ENCODE results near the gene ZNF532.
"Not testable (repeated sequence)": the region's sequence is repeated elsewhere in the genome, so short reads cannot be mapped to it uniquely, and the experiment has no call there.

ZNF532 gene

GRCh38 chr18:58864146-58865032, at the start of gene ZNF532:
ZNF532 (plus strand) TSS chr18:58864877. CDS start in a region left out here.
- no peak for DNase-seq

GRCh38 chr18:58819051-58819450, 45.6 kb upstream of the ZNF532 start:
- no peak for DNase-seq

DNA sequence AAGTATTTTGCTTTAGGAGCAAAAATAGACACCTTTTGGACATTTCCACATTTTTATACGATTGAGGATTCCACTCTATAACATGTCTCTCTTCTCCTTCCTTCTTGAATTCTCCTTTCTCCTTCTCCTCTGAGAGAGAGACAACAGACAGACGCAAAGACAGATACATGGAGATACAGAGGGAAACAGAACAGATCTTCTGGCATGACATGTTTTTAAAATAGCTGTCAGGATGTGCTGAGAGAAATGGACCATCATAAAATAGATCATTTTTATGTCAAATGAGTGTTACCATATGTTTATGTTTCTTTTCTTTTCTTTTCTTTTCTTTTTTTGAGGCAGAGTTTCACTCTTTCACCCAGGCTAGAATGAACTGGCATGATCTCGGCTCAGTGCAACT, 44.4 kb upstream of the ZNF532 start:
- no peak for DNase-seq

- no peak for DNase-seq
Measured at GRCh38 chr18:58822944-58823343, 41.7 kb upstream of the ZNF532 start.

DNA sequence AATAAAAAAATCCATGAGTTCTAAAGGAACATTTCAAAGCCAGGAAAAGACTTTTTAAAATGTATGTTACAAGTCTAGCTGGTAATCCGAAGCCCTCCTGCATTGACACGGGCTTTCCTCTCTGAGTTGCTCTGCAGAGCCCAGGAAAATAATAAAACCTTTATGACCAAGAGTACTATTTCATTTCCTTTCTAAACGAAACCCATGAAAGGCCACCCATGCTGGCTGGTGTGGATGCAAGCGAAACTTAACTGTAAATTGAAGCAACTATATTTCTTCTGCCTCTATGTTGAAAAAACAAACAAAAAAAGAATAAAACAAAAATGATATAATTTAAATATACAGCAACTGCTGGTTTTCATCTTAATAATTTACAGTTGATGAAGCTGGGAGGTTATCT, 41.3 kb upstream of the ZNF532 start:
- DNase-seq = no peak

GRCh38 chr18:58826926-58827325, 37.8 kb upstream of the ZNF532 start:
- not testable (repeated sequence) for DNase-seq

- DNase-seq = no peak
Measured at GRCh38 chr18:58827428-58827827, 37.2 kb upstream of the ZNF532 start.

DNA sequence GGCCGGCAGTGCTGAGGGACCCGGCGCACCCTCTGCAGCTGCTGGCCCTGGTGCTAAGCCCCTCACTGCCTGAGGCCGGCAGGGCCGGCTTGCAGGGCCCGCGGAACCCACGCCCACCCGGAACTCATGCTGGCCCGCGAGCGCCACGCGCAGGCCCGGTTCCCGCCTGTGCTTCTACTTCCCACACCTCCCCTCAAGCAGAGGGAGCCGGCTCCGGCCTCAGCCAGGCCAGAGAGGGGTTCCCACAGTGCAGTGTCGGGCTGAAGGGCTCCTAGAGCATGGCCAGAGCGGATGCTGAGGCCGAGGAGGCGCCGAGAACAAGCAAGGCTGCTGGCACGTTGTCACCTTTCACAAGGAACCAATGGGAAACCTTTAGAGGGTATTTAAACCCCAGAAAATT, 36.8 kb upstream of the ZNF532 start:
- no peak for DNase-seq

DNA sequence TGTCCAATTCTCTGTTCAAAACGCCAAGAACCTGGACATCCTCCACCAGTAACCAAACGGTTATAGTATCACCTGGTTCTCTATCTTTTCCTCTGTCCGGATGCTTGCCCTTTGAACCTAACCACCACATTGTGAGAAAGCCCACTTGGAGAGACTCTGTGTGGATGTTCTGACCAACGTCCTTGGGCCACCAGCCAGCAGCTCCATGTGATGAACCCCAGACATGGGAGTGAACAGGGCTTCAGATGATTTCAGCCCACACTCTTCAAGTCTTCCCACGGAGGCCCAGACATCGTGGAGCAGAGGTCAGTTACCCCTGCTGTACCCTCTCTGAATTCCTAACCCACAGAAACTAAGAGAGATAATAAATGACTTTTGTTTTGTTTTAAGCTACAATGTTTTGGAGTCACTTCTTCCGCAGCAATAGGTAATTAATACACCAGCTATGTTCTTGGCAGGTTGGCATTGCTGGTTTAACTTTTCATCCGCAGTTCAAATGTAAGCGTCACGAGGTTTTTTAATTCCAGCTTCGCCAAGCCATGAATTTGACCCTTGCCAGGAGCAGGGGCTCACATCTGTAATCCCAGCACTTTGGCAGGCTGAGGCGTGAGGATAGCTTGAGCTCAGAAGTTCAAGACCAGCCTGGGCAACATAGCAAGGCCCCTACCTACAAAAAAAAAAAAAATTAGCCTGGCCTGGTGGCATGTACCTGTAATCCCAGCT, 36.1 kb upstream of the ZNF532 start:
- no peak for DNase-seq

GRCh38 chr18:58829263-58829662, 35.4 kb upstream of the ZNF532 start:
- no peak for DNase-seq

DNA sequence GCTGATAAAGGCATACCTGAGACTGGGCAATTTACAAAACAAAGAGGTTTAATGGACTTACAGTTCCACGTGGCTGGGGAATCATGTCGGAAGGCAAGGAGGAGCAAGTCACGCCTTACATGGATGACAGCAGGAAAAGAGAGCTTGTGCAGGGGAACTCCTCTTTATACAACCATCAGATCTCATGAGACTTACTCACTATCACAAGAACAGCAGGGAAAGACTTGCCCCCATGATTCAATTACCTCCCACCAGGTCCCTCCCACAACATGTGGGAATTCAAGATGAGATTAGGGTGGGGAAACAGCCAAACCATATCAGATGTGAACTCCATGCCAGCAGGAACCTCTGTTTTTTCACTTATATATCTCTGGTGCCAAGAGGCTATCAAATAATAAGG, 34.8 kb upstream of the ZNF532 start:
- not testable (repeated sequence) for DNase-seq

GRCh38 chr18:58831606-58832005, 33.1 kb upstream of the ZNF532 start:
- no peak for DNase-seq

GRCh38 chr18:58838165-58838860, 26.4 kb upstream of the ZNF532 start:
- DNase-seq = no peak

DNA sequence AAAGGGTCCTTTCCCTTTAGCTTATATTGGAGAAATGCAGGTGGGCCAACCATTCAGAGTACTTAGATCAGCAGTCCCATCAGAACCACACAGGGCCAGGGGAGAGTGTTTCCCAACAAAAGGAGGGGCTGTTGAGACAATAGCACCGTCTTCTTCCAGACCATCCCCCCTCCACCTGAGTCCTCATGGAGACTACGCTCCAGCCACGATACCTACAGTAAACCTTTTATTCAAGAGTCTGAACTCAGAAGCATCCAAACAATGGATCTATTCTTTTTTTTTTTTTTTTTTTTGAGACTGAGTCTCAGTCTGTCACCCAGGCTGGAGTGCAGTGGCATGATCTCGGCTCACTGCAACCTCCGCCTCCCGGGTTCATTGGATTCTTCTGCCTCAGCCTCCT, 25.7 kb upstream of the ZNF532 start:
- DNase-seq = no peak

DNA sequence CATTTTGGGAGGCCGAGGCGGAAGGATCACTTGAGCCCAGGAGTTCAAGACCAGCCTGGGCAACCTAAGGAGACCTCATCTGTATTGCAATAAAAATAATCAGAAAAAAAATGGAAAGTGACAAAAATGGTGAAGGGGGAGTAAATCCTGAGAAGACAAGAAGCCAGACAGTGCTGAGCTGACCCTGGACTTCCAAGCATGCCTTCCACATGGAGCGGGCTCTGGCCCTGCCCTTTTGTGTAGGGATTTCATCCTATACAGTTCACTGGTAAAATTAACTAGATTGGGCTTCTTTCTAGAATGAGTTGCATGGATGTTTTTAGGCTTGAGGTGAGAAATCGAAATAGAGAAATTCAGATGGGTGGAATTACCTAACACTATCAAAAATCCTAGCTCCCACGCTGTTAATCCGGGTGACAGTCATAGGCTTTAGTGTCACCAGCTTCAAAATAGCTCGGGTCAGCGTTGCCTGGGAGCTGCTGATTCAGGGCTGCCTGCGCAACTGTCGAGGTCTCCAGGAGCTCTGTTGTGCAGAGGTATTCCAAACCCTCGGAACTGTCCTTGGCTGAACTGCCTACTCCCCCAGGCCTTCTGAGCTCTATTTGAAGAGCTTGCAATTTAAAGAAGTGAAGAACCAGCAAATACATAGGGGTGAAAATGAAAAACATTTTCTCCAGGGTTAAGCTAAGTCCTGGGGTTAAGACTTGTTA, 21.5 kb upstream of the ZNF532 start:
- DNase-seq = no peak

DNA sequence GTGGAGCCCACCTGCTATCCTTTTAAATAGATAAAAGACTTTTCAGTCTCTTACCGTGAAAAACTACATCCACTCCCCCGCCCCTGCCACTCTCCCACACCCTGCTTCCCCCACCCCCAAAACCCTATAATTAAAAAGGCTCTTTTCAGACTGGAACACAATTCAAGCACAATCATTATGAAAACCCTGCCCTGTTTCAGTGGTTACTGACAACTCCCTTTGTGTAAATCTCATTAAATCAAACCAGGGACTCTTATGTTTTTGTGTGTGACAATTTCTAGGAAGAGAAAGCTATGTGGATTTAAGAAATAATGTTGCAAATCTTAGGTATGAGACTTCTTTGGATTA, 21.0 kb upstream of the ZNF532 start:
- DNase-seq = no peak

- DNase-seq = no peak
Measured at GRCh38 chr18:58844871-58845270, 19.8 kb upstream of the ZNF532 start.

- no peak for DNase-seq
Measured at GRCh38 chr18:58845928-58846724, 18.6 kb upstream of the ZNF532 start.

DNA sequence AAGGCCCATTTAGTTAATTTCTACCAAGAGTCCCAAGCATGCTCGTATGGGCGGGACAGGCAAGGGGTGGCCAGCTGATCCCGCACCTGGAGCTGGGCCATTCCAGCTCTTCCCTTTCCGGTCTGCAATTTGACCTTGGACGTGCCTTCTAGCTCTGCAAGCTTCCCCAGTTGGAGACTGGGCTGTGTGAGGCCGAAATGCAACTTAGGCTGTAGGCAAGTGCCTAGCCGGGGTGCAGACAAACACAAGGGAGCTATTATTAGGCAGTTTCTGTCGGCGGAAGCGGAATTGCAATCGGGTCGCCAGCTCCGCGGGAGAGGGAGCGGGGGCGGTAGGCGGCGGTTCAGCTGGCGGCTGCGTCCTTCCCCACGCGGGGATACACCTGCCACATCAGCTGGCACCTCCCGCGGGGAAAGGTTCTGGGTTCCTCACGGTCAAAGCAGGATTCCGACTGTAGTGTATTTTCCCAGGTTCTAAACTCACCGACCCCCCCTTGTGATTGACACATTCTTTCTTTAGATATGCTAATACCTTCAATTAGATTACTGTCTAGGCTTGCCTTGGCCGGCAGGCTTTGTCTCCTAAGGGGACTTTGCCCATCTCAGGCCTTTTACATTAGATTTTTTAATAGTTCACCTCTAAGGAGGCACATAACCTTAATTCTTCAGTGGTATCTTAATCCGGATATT, 17.1 kb upstream of the ZNF532 start:
- DNase-seq = no peak

DNA sequence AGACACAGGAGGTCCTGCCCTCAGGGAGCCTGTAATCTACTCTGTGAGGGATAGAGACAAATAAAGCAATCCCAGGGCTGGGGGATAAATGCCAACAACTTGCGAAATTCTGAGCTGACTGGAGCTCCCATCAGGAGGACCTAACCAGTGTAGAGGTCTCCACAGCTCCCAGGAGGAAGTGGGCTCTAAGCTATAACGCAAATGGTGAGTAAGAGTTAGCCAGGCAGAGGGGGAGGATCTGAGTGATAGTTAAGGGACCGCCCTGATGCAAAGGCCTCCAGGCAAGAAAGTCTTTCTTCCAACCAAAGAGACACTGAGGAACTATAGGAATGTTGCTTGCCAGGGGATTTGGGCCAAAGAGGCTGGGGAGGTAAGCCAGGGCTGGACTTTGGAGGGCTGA, 16.0 kb upstream of the ZNF532 start:
- DNase-seq = no peak

- DNase-seq = no peak
Measured at GRCh38 chr18:58850786-58851469, 13.7 kb upstream of the ZNF532 start.
